ENCODE results near the gene RUBCNL. TPM values are rescaled to one million over a fixed set of nuclear protein-coding genes. Genes with fewer than 3 reads are reported as not detected.

Gene RUBCNL
- total and polyA plus RNA-seq, 9 of the 15 experiments (the other 6 are each of a cell fraction or from before 2014, with no cell fraction given): 0.04 to 0.35 (median 0.12) TPM; not detected in 3

GRCh38 chr13:46386392-46387063 is 524 bp downstream of the RUBCNL start:
- Histone ChIP-seq H2AFZ (ENCODE audit: low read depth, low read length) (no peak overlapping the region), H3K27ac (ENCODE audit: extremely low read depth, low read depth, low read length) (no peak overlapping the region)

More at GRCh38 chr13:46386392-46387063, 524 bp downstream of the RUBCNL start:
- ATAC-seq (no peak), DNase-seq (ENCODE audit: extremely low read depth in 1 of 4, low spot score in 3 of 4) (no peak), FAIRE-seq (no peak)
- in situ Hi-C loops (cut with MboI) (no loop called here), intact Hi-C loops (cut with micrococcal nuclease) (loop anchor here (10.0 kb wide), 1 partner anchor 68 kb away; no protein-coding TSS in a partner anchor)
- no peak overlapping the region for H3K9ac ChIP-seq (ENCODE audit: insufficient read depth in 1 of 2, low read depth in 2 of 2, low read length in 2 of 2)
- H4K20me1 ChIP-seq (replicated peaks; ENCODE audit: control insufficient read depth, insufficient read depth, low read length): no peaks in the 10 kb centered on the region
- H3K4me2 ChIP-seq (ENCODE audit: insufficient read depth, low read length): no peak overlapping the region
- no peaks in the 10 kb centered on the region for H3K9me1 ChIP-seq (ENCODE audit: control insufficient read depth, insufficient read depth, low read length)
- no peaks in the 10 kb centered on the region for H3K9me3 ChIP-seq (replicated peaks; ENCODE audit: control insufficient read depth, insufficient read depth, low read depth, low read length)
- H3K4me3 ChIP-seq: no peak overlapping the region
- peaks cover 16 to 23% of the 10 kb centered on the region in 2 experiments; a peak in 4 of 5 replicates for H3K27me3 ChIP-seq (ENCODE audit: control insufficient read depth in 2 of 2, insufficient read depth in 2 of 2, low read length in 2 of 2)
- no peaks in the 10 kb centered on the region for H3K36me3 ChIP-seq (ENCODE audit: control insufficient read depth, insufficient read depth, low read length)
- TF ChIP-seq CEBPZ (IDR thresholded peaks at IDR 0.05; ENCODE audit: borderline replicate concordance, low read depth, low read length): no peak
- TF ChIP-seq SUPT5H (IDR thresholded peaks at IDR 0.05): no peak
- TF ChIP-seq NR1H2 (CRISPR knock-in tag; IDR thresholded peaks at IDR 0.05): no peak
- no peak for TF ChIP-seq ZNF431 (CRISPR knock-in tag; IDR thresholded peaks at IDR 0.05)
- TF ChIP-seq WHSC1 (IDR thresholded peaks at IDR 0.05; ENCODE audit: low read length): no peak
- TF ChIP-seq, protein P1, sequence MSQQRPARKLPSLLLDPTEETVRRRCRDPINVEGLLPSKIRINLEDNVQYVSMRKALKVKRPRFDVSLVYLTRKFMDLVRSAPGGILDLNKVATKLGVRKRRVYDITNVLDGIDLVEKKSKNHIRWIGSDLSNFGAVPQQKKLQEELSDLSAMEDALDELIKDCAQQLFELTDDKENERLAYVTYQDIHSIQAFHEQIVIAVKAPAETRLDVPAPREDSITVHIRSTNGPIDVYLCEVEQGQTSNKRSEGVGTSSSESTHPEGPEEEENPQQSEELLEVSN (IDR thresholded peaks at IDR 0.05; ENCODE audit: borderline replicate concordance in 1 of 2, extremely low read depth in 1 of 2, insufficient read depth in 1 of 2, insufficient read length in 1 of 2, low read depth in 1 of 2, low read length in 1 of 2, poor library complexity in 1 of 2, severe bottlenecking in 1 of 2): no peak
- TF ChIP-seq, protein P2, sequence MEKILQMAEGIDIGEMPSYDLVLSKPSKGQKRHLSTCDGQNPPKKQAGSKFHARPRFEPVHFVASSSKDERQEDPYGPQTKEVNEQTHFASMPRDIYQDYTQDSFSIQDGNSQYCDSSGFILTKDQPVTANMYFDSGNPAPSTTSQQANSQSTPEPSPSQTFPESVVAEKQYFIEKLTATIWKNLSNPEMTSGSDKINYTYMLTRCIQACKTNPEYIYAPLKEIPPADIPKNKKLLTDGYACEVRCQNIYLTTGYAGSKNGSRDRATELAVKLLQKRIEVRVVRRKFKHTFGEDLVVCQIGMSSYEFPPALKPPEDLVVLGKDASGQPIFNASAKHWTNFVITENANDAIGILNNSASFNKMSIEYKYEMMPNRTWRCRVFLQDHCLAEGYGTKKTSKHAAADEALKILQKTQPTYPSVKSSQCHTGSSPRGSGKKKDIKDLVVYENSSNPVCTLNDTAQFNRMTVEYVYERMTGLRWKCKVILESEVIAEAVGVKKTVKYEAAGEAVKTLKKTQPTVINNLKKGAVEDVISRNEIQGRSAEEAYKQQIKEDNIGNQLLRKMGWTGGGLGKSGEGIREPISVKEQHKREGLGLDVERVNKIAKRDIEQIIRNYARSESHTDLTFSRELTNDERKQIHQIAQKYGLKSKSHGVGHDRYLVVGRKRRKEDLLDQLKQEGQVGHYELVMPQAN (IDR thresholded peaks at IDR 0.05; ENCODE audit: borderline replicate concordance): no peak
- TF ChIP-seq CHAMP1 (IDR thresholded peaks at IDR 0.05): no peak
- BruUV-seq (replicated peaks): no TSS peak
- H3K4me1 ChIP-seq (replicated peaks in 1 of 2; ENCODE audit: control insufficient read depth in 2 of 2, insufficient read depth in 2 of 2, low read length in 2 of 2): peaks cover 0 to 6% of the 10 kb centered on the region in 2 experiments; a peak in 2 of 5 replicates
- ChIA-PET CTCF (ENCODE audit: low intra/inter-chr PET ratio) (no interaction called here), POLR2A (no interaction called here)
- 14% methylated on average over 7 of the region's 37 CpGs for WGBS (ENCODE audit: insufficient coverage, low coverage, missing lambda C conversion rate)
- H3K79me2 ChIP-seq (ENCODE audit: control insufficient read depth, insufficient read depth, low read length): no peaks in the 10 kb centered on the region

Measured in K562 (cell line).